Mucosa of descending colon (tissue), 3 donors: ENCODE data around the gene RANBP17. TPM values are rescaled to one million over a fixed set of nuclear protein-coding genes. Genes with fewer than 3 reads are reported as not detected.

ENCODE experiments used
- ATAC-seq: fragments of 200-7000 bp; cut with Tn5 transposase; one replicate; pipeline ENCODE4 v1.9.1; 2020; ENCODE audit warnings: mild to moderate bottlenecking, moderate library complexity
- DNase-seq, 3 donors: peaks; one replicate each; pipeline ENCODE4 v3.0.0-alpha.2; 2020
- H3K36me3 ChIP-seq: fragments of 200-600 bp; one replicate; pipeline ENCODE4 v1.8.0; 2021; ENCODE audit warnings: low read depth, mild to moderate bottlenecking
- H3K4me1 ChIP-seq: fragments of 200-600 bp; one replicate; pipeline ENCODE4 v1.8.0; 2021; ENCODE audit warnings: low read depth, mild to moderate bottlenecking
- H3K4me3 ChIP-seq: fragments of 200-600 bp; one replicate; pipeline ENCODE4 v1.8.0; 2021; ENCODE audit warnings: mild to moderate bottlenecking
- H3K9me3 ChIP-seq: fragments of 200-600 bp; one replicate; pipeline ENCODE4 v1.8.0; 2021; ENCODE audit warnings: mild to moderate bottlenecking
- intact Hi-C, 2 donors: fragments of 100-400 bp; cut with DNase I in 1 of 2; cut with micrococcal nuclease in 1 of 2; formaldehyde crosslinking; loops; one replicate each; pipeline versions ENCODE4 v1.11.0 to v1.11.1; 2022; cut with DNase I, micrococcal nuclease
- total RNA-seq, 3 donors: library from RNA; stranded (reverse); fragmentation: NEBNext Ultra II Directional in 2 of 3; extraction: Animal tissue kit (Norgen Biotek cat#: 25700) in 2 of 3; gene quantifications; one replicate each; pipeline versions ENCODE4 v1.2.1 to v1.2.4, GENCODE V29; 2021 to 2023
- TF ChIP-seq, protein P1 (sequence below): fragments of 200-600 bp; IDR thresholded peaks from one replicate; pipeline ENCODE4 v1.8.0; 2022; ENCODE audit warnings: antibody characterized with exemption, mild to moderate bottlenecking
- donor health status: DM: no; HTN: no; CAD: no; lungs with moderate emphysema.
- donor health status: DM: no; HTN: no; CAD: no.
- donor health status: DM: no; HTN: yes; CAD: no.

Gene RANBP17
- total RNA-seq, 3 donors from 2014 or later = 11.7 to 19.7 (median 13.4) TPM

DNA sequence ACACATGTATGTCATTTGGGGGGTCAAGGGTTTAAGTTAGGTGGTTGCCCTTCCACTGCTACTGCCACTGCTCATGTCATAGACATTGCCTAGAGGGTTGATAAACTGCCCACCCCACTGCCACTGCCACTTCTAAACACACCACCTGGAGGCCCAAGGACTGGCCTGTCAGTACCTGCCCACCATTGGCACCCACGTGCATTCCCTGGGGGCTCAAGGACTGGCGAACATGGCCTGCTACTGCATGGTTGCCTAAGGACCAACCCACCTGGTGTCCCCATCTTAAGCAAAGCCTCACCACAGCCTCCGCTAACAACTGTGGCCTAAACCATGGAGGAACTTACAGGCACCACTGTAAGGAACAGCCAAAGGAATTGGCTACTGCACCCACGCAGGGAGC lies 261.6 kb downstream of the RANBP17 start:
- ATAC-seq (no peak), DNase-seq (no peak)
- TF ChIP-seq, protein P1, sequence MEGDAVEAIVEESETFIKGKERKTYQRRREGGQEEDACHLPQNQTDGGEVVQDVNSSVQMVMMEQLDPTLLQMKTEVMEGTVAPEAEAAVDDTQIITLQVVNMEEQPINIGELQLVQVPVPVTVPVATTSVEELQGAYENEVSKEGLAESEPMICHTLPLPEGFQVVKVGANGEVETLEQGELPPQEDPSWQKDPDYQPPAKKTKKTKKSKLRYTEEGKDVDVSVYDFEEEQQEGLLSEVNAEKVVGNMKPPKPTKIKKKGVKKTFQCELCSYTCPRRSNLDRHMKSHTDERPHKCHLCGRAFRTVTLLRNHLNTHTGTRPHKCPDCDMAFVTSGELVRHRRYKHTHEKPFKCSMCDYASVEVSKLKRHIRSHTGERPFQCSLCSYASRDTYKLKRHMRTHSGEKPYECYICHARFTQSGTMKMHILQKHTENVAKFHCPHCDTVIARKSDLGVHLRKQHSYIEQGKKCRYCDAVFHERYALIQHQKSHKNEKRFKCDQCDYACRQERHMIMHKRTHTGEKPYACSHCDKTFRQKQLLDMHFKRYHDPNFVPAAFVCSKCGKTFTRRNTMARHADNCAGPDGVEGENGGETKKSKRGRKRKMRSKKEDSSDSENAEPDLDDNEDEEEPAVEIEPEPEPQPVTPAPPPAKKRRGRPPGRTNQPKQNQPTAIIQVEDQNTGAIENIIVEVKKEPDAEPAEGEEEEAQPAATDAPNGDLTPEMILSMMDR = no peak
- Histone ChIP-seq H3K9me3 (no peaks in the 10 kb centered on the region), H3K4me1 (no peaks in the 10 kb centered on the region), H3K36me3 (no peaks in the 10 kb centered on the region), H3K4me3 (no peak overlapping the region)
- intact Hi-C loops = no loop called here

DNA sequence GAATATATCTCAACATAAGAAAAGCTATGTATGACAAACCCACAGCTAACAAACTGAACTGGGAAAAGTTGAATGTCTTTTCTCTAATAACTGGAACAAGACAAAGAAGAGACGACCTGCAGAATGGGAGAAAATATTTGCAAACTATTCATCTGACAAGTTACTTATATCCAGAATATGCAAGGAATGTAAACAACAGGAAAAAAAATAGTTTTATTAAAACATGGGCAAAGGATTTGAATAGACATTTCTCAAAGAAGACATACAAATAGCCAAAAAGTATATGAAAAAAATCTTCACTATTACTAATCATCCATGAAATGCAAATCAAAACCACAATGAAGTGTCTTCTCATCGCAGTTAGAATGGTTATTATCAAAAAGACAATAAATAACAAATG lies 265.5 kb downstream of the RANBP17 start:
- H3K36me3 ChIP-seq = no peaks in the 10 kb centered on the region
- H3K4me3 ChIP-seq = no peak overlapping the region
- ATAC-seq = no peak
- H3K4me1 ChIP-seq = no peaks in the 10 kb centered on the region
- intact Hi-C loops = no loop called here
- TF ChIP-seq, protein P1 = no peak
- DNase-seq = no peak
- H3K9me3 ChIP-seq = no peaks in the 10 kb centered on the region

DNA sequence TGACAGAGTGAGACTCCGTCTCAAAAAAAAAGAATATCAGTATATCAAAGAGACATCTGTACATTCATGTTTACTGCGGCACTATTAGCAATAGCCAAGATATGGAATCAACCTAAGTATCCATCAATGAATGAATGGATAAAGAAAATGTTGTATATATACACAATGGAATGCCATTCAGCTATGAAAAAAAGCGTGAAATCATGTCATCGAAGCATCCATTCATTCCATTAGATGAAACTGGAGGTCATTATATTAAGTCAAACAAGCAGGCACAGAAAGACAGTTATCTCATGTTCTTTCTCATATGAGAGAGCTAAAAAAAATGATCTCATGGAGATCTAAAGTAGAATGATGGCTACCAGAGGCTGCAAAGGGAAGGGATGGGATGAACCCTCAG lies 266.3 kb downstream of the RANBP17 start:
- Histone ChIP-seq H3K4me1 (no peaks in the 10 kb centered on the region), H3K4me3 (no peak overlapping the region), H3K9me3 (no peaks in the 10 kb centered on the region), H3K36me3 (no peaks in the 10 kb centered on the region)
- intact Hi-C loops = no loop called here
- TF ChIP-seq, protein P1 = no peak
- DNase-seq (no peak), ATAC-seq (no peak)

DNA sequence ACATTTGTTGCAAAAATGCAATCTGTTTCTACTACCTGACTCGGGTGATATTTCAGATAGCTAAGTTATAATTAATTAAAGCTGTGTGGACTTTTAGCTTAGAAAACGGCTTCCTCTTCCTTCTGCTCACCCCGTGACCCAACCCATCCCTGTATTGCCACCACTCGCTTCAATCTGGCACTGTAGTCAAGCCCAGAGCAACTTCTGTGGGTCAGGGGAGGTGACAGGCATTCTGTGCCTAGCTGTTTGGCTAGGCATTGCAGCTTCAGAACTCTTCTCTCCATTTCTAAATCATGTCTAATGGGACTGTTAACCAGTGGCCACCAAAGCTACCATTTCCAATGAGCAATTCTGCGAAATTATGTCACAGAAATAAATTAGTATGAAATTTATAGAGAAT lies 267.5 kb downstream of the RANBP17 start:
- ATAC-seq = no peak
- TF ChIP-seq, protein P1 = no peak
- Histone ChIP-seq H3K4me1 (no peaks in the 10 kb centered on the region), H3K4me3 (no peak overlapping the region), H3K36me3 (no peaks in the 10 kb centered on the region), H3K9me3 (no peaks in the 10 kb centered on the region)
- DNase-seq = no peak
- intact Hi-C loops = no loop called here

DNA sequence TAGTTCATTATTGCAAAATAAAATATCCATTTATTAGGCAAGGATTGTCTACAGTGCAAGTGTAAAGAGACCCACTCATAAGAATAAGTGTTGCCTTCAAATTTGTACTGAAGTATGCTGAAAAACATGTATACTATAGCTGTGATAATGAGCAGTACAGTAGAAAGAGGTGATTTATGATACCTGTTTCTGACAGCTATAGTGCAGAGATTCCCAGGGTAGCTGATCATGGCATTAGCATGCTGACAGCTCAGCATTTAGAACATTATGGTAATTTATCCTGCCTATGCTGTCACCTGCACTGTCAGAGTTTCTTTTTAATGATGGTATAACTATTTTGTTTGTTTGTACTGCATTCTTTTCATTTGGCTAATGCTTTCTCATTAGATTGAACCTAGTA lies 269.7 kb downstream of the RANBP17 start:
- no peak for DNase-seq
- no peak overlapping the region for H3K4me3 ChIP-seq
- intact Hi-C loops = no loop called here

More for the DNA sequence above, 269.7 kb downstream of the RANBP17 start:
- no peak for ATAC-seq
- H3K36me3 ChIP-seq = no peaks in the 10 kb centered on the region
- H3K9me3 ChIP-seq = no peaks in the 10 kb centered on the region
- no peaks in the 10 kb centered on the region for H3K4me1 ChIP-seq
- TF ChIP-seq, protein P1 = no peak
